Endothelial cell of umbilical vein (primary cell): ENCODE results near the gene COL7A1. TPM values are rescaled to one million over a fixed set of nuclear protein-coding genes. Genes with fewer than 3 reads are reported as not detected.

Experiments used
- BruUV-seq: library from RNA; stranded (reverse); fragments of 400-500 nt; replicated peaks from 2 replicates; lab custom pipeline; 2021; lab: Mats Ljungman, UMichigan
- CTCF ChIA-PET: fragments of 300-600, 350-600 bp; sonication (Branson Sonifier 250); formaldehyde crosslinking; loops from one replicate; lab custom pipeline; 2021; ENCODE audit warnings: antibody characterized with exemption, inconsistent platforms; lab: Charles Lee
- POLR2A ChIA-PET: fragments of 300-600, 350-600 bp; sonication (Branson Sonifier 250); formaldehyde crosslinking; loops from one replicate; lab custom pipeline; 2021; ENCODE audit warnings: antibody characterized with exemption, inconsistent platforms; lab: Charles Lee
- DNase-seq: peaks from one replicate; pipeline ENCODE4 v3.0.0-alpha.2; 2011; ENCODE audit warnings: low read depth, low spot score
- FAIRE-seq: peaks from 2 replicates; lab custom pipeline; 2011; peaks lifted over from hg19 to GRCh38; lab: Jason Lieb, UNC
- H2AFZ ChIP-seq: 2 replicates; pipeline ENCODE4 v1.6.0; 2012; ENCODE audit warnings: low read depth, low read length, control low read depth, inconsistent platforms
- H3K27ac ChIP-seq: 2 replicates; pipeline ENCODE4 v1.5.1; 2011; ENCODE audit warnings: low read depth, mild to moderate bottlenecking, control low read depth, low read length, moderate library complexity; ENCODE audit not compliant: insufficient read depth
- H3K27me3 ChIP-seq, 2 experiments: 2 replicates each; pipeline versions ENCODE4 v1.6.0 to v1.6.1; 2011; ENCODE audit warnings: low read length in 2 of 2, mixed read lengths in 1 of 2; ENCODE audit not compliant: control insufficient read depth in 2 of 2, insufficient read depth in 2 of 2
- H3K36me3 ChIP-seq, 2 experiments: 2 replicates in 1 of 2; 3 replicates in 1 of 2; pipeline ENCODE4 v1.5.1; 2011; ENCODE audit warnings: low read length in 2 of 2, mild to moderate bottlenecking in 1 of 2, moderate library complexity in 1 of 2; ENCODE audit not compliant: control insufficient read depth in 2 of 2, insufficient read depth in 2 of 2; ENCODE audit errors: extremely low read depth in 1 of 2
- H3K4me1 ChIP-seq: 3 replicates; pipeline ENCODE4 v1.5.1; 2011; ENCODE audit warnings: mild to moderate bottlenecking, low read length; ENCODE audit not compliant: control insufficient read depth, insufficient read depth; ENCODE audit errors: extremely low read depth
- H3K4me2 ChIP-seq: 2 replicates; pipeline ENCODE4 v1.6.1; 2011; ENCODE audit warnings: low read length, control low read depth, mixed read lengths; ENCODE audit not compliant: insufficient read depth
- H3K4me3 ChIP-seq, 3 experiments: fragments of 200-600 bp in 1 of 3; sonication (generic), shearing (Covaris generic) in 1 of 3; replicated peaks in 1 of 3; 2 replicates each; pipeline ENCODE4 v1.5.1; 2011 to 2016; ENCODE audit warnings: control low read depth in 3 of 3, low read length in 3 of 3, mild to moderate bottlenecking in 2 of 3, inconsistent platforms in 1 of 3, low read depth in 1 of 3, moderate library complexity in 1 of 3; ENCODE audit not compliant: insufficient read depth in 1 of 3
- H3K79me2 ChIP-seq: 2 replicates; pipeline ENCODE4 v1.6.0; 2012; ENCODE audit warnings: low read length, inconsistent platforms; ENCODE audit not compliant: control insufficient read depth, insufficient read depth
- H3K9ac ChIP-seq: replicated peaks from 2 replicates; pipeline ENCODE3; 2011; ENCODE audit warnings: low read length, control low read depth; ENCODE audit not compliant: insufficient read depth; ENCODE audit errors: extremely low read depth
- H3K9me1 ChIP-seq: replicated peaks from 3 replicates; pipeline ENCODE4 v1.6.0; 2011; ENCODE audit warnings: mild to moderate bottlenecking, low read length; ENCODE audit not compliant: control insufficient read depth, insufficient read depth; ENCODE audit errors: extremely low read depth
- H3K9me3 ChIP-seq: replicated peaks from 2 replicates; pipeline ENCODE4 v1.5.1; 2012; ENCODE audit warnings: low read length, inconsistent platforms; ENCODE audit not compliant: control insufficient read depth, insufficient read depth
- H4K20me1 ChIP-seq: replicated peaks from 2 replicates; pipeline ENCODE3; 2011; ENCODE audit warnings: mild to moderate bottlenecking, low read length; ENCODE audit not compliant: control insufficient read depth, insufficient read depth; ENCODE audit errors: extremely low read depth
- EZH2 ChIP-seq: IDR thresholded peaks from 2 replicates; pipeline ENCODE4 v1.6.1; 2012; ENCODE audit warnings: borderline replicate concordance, low read depth, mild to moderate bottlenecking, moderate library complexity, low read length, inconsistent platforms; ENCODE audit not compliant: severe bottlenecking
- FOS ChIP-seq: IDR thresholded peaks from 2 replicates; pipeline ENCODE4 v1.6.1; 2011; ENCODE audit warnings: mild to moderate bottlenecking, low read length, moderate library complexity, borderline replicate concordance; ENCODE audit not compliant: insufficient read depth
- GATA2 ChIP-seq: IDR thresholded peaks from 2 replicates; pipeline ENCODE4 v1.7.0; 2011; ENCODE audit warnings: low read depth, mild to moderate bottlenecking, moderate library complexity, mixed read lengths, low read length; ENCODE audit not compliant: insufficient read length, insufficient read depth
- JUN ChIP-seq: IDR thresholded peaks from 2 replicates; pipeline ENCODE4 v1.6.1; 2011; ENCODE audit warnings: borderline replicate concordance, low read depth; ENCODE audit not compliant: insufficient read length, insufficient read depth
- MAX ChIP-seq: IDR thresholded peaks from 2 replicates; pipeline ENCODE4 v1.6.1; 2011; ENCODE audit not compliant: insufficient read depth, insufficient read length
- MYC ChIP-seq: IDR thresholded peaks from one replicate; pipeline ENCODE4 v1.6.1; 2011; ENCODE audit warnings: mild to moderate bottlenecking, low read depth, low read length
- POLR2A ChIP-seq: IDR thresholded peaks from 2 replicates; pipeline ENCODE4 v1.6.1; 2012; ENCODE audit warnings: low read depth, mild to moderate bottlenecking, control low read depth, low read length
- POLR2AphosphoS5 ChIP-seq: IDR thresholded peaks from 2 replicates; pipeline ENCODE4 v1.6.1; 2012; ENCODE audit warnings: low read depth, mild to moderate bottlenecking, control low read depth, low read length, moderate library complexity; ENCODE audit not compliant: insufficient read depth
- dilution Hi-C: fragments of 300-500 bp; cut with MboI; formaldehyde crosslinking; loops from one replicate; pipeline ENCODE4 v1.15.0; 2019; ENCODE audit warnings: low sequenced_read_pairs; ENCODE audit not compliant: extremely low pct_ligation_motif_present
- intact Hi-C: fragments of 100-400 bp; cut with micrococcal nuclease; formaldehyde crosslinking; loops from one replicate; pipeline ENCODE4 v1.10.0; 2022
- polyA plus RNA-seq, 4 experiments: library from polyadenylated mRNA; depleted of rRNA in 3 of 4; stranded (reverse) in 3 of 4; unstranded in 1 of 4; fragments of >200 nt; gene quantifications; 2 replicates each; pipeline versions ENCODE4 v1.2.1 to v1.2.3, GENCODE V29; 2011 to 2012; ENCODE audit warnings: missing spikeins in 1 of 4
- total RNA-seq: library from RNA; stranded (reverse); gene quantifications from 2 replicates; pipeline ENCODE4 v1.2.3, GENCODE V29; 2021
- TF ChIP-seq, protein P1 (sequence below), 2 donors: IDR thresholded peaks; 1 replicate in 1 of 2; 2 replicates in 1 of 2; pipeline ENCODE4 v1.5.1; 2011; ENCODE audit warnings: low read length in 2 of 2, mild to moderate bottlenecking in 2 of 2, moderate library complexity in 2 of 2, control low read depth in 1 of 2, inconsistent platforms in 1 of 2, low read depth in 1 of 2; ENCODE audit not compliant: insufficient read depth in 1 of 2; ENCODE audit errors: extremely low read depth in 1 of 2

COL7A1 gene
- total and polyA plus RNA-seq, 2 donors (not counting 3 experiments of a cell fraction or from before 2014, with no cell fraction given), result 0.55 to 1.9 TPM

GRCh38 chr3:48625600-48625999 is 30.5 kb upstream of the COL7A1 start:
- Histone ChIP-seq H3K4me1 (no peaks in the 10 kb centered on the region), H3K27ac (no peak overlapping the region), H3K9me1 (no peaks in the 10 kb centered on the region), H3K9ac (no peak overlapping the region), H3K4me3 (no peak overlapping the region), H3K4me2 (no peak overlapping the region), H3K9me3 (no peaks in the 10 kb centered on the region), H3K79me2 (no peaks in the 10 kb centered on the region), H2AFZ (no peak overlapping the region), H3K27me3 (no peaks in the 10 kb centered on the region), H3K36me3 (peaks cover 0 to 25% of the 10 kb centered on the region in 2 experiments), H4K20me1 (no peaks in the 10 kb centered on the region)
- DNase-seq, result no peak
- dilution Hi-C loops, result no loop called here
- TF ChIP-seq MYC, result no peak
- no peak for TF ChIP-seq FOS
- TF ChIP-seq POLR2AphosphoS5, result no peak
- no peak for TF ChIP-seq GATA2
- no peak for TF ChIP-seq MAX
- TF ChIP-seq, protein P1, sequence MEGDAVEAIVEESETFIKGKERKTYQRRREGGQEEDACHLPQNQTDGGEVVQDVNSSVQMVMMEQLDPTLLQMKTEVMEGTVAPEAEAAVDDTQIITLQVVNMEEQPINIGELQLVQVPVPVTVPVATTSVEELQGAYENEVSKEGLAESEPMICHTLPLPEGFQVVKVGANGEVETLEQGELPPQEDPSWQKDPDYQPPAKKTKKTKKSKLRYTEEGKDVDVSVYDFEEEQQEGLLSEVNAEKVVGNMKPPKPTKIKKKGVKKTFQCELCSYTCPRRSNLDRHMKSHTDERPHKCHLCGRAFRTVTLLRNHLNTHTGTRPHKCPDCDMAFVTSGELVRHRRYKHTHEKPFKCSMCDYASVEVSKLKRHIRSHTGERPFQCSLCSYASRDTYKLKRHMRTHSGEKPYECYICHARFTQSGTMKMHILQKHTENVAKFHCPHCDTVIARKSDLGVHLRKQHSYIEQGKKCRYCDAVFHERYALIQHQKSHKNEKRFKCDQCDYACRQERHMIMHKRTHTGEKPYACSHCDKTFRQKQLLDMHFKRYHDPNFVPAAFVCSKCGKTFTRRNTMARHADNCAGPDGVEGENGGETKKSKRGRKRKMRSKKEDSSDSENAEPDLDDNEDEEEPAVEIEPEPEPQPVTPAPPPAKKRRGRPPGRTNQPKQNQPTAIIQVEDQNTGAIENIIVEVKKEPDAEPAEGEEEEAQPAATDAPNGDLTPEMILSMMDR (IDR thresholded peaks at IDR 0.05; ENCODE audit: extremely low read depth in 1 of 2, insufficient read depth in 1 of 2, low read depth in 1 of 2, low read length in 2 of 2), result no peak
- no peak for TF ChIP-seq JUN
- no peak for TF ChIP-seq EZH2
- no peak for TF ChIP-seq POLR2A
- intact Hi-C loops, result no loop called here
- POLR2A ChIA-PET, result no interaction called here
- CTCF ChIA-PET, result interaction anchor here (4.0 kb wide), 1 partner anchor 10 kb away, joined by 18 read pairs; the partner anchor contains the start of gene SLC26A6
- no TSS peak for BruUV-seq
- FAIRE-seq, result no peak
